IPS-18a (cell line): ENCODE measurements around the gene STK35.
"Not testable (repeated sequence)": the region's sequence is repeated elsewhere in the genome, so short reads cannot be mapped to it uniquely, and the experiment has no call there.

Experiments used
- H3K27ac ChIP-seq: one replicate; pipeline ENCODE4 v1.5.1; 2013; ENCODE audit warnings: low read length
- H3K27me3 ChIP-seq: one replicate; pipeline ENCODE4 v1.6.1; 2013; ENCODE audit warnings: mild to moderate bottlenecking, low read length; ENCODE audit not compliant: control insufficient read depth, insufficient read depth
- H3K36me3 ChIP-seq: one replicate; pipeline ENCODE4 v1.6.1; 2013; ENCODE audit warnings: low read depth, low read length; ENCODE audit not compliant: control insufficient read depth
- H3K4me1 ChIP-seq: one replicate; pipeline ENCODE4 v1.6.1; 2013; ENCODE audit warnings: low read depth, low read length; ENCODE audit not compliant: control insufficient read depth
- H3K4me3 ChIP-seq: one replicate; pipeline ENCODE4 v1.5.1; 2013; ENCODE audit warnings: low read length
- H3K9ac ChIP-seq: one replicate; pipeline ENCODE4 v1.6.1; 2013; ENCODE audit warnings: mild to moderate bottlenecking, low read length, moderate library complexity
- H3K9me3 ChIP-seq: one replicate; pipeline ENCODE4 v1.6.1; 2013; ENCODE audit warnings: low read depth, low read length; ENCODE audit not compliant: control insufficient read depth

Gene STK35

DNA sequence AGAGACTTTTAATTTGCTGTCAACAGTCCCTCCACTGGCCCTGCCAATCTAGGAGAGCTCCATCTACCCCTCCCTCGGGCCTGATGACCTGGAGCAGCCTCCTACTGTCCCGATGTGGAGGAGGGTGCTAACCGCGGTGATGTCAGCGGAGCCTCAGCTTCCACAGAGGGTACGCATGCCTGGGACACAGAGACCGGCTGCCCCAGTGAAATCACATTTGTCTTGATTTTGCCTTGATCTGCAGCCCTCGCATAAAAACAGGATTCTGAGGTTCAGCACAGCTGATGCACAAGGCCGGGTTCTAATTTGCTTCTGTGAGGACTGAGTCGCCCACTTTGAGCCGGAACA, 77.6 kb downstream of the STK35 start:
- H3K4me3 ChIP-seq: no peak overlapping the region
- no peak overlapping the region for H3K27ac ChIP-seq
- H3K36me3 ChIP-seq: no peaks in the 10 kb centered on the region
- H3K9ac ChIP-seq: no peak overlapping the region
- no peaks in the 10 kb centered on the region for H3K4me1 ChIP-seq
- H3K9me3 ChIP-seq: no peaks in the 10 kb centered on the region
- H3K27me3 ChIP-seq: no peaks in the 10 kb centered on the region

DNA sequence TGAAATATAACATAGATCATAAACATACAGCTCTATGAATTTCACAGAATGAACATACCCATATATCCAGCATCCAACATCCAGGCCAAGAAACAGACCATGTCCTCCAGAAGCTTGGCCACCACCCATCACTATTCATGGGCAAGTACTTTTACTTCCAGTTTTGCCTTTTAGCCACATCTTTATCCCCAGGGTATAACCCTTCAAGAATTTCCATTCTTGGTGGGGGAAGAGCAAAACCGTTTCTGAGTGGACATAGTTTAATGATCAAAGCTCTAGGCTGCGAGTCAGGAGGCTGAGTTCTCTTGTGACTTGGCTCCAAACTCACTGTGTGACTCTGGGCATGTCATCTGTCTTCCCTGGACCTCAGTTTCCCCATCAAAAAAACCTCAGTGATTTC, 78.3 kb downstream of the STK35 start:
- no peaks in the 10 kb centered on the region for H3K4me1 ChIP-seq
- no peaks in the 10 kb centered on the region for H3K27me3 ChIP-seq
- no peak overlapping the region for H3K27ac ChIP-seq
- H3K9ac ChIP-seq: no peak overlapping the region
- no peaks in the 10 kb centered on the region for H3K36me3 ChIP-seq
- H3K4me3 ChIP-seq: no peak overlapping the region
- H3K9me3 ChIP-seq: no peaks in the 10 kb centered on the region

DNA sequence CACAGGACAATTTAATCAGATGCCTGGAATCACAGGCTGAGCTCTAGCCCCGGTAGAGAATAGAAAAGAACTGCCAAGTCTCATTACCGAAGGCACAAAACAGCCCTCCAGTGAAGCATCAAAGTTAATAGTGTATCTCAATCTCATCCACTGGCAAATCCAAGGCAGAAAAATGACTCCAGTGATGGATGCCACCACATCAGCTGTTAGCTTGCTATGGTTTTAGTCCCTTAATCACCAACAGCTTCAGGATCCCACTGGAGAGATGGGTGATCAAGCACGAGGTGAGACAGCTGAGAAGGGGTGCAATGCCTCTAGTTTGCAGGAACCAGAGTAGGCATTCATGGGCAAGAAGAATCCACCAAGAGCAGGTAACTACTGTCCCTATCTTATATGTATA, 81.8 kb downstream of the STK35 start:
- H3K36me3 ChIP-seq: no peaks in the 10 kb centered on the region
- no peak overlapping the region for H3K27ac ChIP-seq
- H3K27me3 ChIP-seq: no peaks in the 10 kb centered on the region
- no peaks in the 10 kb centered on the region for H3K9me3 ChIP-seq
- H3K4me3 ChIP-seq: no peak overlapping the region
- H3K4me1 ChIP-seq: no peaks in the 10 kb centered on the region
- no peak overlapping the region for H3K9ac ChIP-seq

DNA sequence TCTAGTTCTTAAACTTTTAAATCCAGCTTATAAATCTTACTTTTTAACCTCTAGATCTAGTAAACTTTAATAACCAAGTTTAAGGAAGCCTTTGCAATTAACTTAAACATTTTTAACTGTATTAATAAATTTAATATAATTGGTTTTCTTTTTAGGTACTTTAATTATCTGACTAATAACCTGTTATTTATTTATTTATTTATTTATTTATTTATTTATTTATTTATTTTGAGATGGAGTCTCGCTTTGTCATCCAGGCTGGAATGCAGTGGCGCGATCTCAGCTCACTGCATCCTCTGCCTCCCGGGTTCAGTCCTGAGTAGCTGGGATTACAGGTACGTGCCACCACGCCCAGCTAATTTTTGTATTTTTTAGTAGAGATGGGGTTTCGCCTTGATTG, 83.3 kb downstream of the STK35 start:
- not testable (repeated sequence) for H3K27me3 ChIP-seq, H3K9me3 ChIP-seq, H3K4me3 ChIP-seq, H3K27ac ChIP-seq, H3K4me1 ChIP-seq, H3K36me3 ChIP-seq, H3K9ac ChIP-seq

DNA sequence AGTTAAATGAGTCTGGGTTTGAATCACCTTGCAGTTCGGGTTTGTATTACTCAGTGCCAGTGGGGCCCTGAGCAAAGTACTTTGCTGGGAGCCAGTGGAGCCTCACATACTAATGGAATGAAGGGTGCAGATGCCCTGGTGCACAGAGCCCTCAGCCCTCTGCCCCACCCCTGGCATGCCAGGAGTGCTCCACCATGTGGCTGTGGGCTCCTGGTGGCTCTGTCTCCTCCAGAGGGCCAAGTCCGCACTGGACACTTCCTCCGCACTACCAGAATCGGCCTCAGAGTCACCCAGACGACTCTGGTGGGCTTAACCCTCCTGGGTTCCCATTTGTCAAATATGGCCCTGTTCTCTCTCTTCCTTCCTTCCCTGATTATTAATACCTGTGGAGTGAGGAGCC, 94.0 kb downstream of the STK35 start:
- no peak overlapping the region for H3K4me3 ChIP-seq

DNA sequence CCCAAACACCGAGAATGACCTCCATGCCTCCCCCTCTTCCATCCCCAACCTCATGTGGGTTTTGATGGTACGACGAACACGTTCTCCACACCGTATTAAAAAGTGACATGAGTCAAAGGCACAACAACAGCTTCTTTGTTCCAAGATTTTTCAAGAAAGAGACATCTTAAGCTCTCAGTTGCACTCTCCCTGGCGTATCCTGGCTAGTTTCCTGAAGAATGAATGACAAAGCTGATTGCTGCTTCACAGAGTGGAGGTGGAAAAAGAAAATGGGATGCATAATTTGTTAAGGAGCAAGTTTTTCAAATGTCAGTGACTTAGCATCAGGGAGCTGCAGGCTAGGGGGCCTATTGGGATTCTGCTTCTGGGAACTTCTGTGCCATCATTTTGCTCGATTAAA, 95.5 kb downstream of the STK35 start:
- no peak overlapping the region for H3K4me3 ChIP-seq
- no peaks in the 10 kb centered on the region for H3K36me3 ChIP-seq
- H3K4me1 ChIP-seq: peaks cover 3% of the 10 kb centered on the region
- no peaks in the 10 kb centered on the region for H3K27me3 ChIP-seq
- no peak overlapping the region for H3K9ac ChIP-seq
- H3K9me3 ChIP-seq: no peaks in the 10 kb centered on the region
- H3K27ac ChIP-seq: no peak overlapping the region

More for the DNA sequence above, 94.0 kb downstream of the STK35 start:
- Histone ChIP-seq H3K27ac (no peak overlapping the region), H3K4me1 (peaks cover 3% of the 10 kb centered on the region), H3K9ac (no peak overlapping the region), H3K36me3 (no peaks in the 10 kb centered on the region), H3K27me3 (no peaks in the 10 kb centered on the region), H3K9me3 (no peaks in the 10 kb centered on the region)
